Activated B cell treated with CpG ODN at 0.5 μM for 24 hours (primary cell): Measurements from ENCODE around the gene HK1. TPM values are rescaled to one million over a fixed set of nuclear protein-coding genes. Genes with fewer than 3 reads are reported as not detected.

ENCODE experiments used
- ATAC-seq: fragments of 200-7000 bp; cut with Tn5 transposase; one replicate; pipeline ENCODE4 v1.10.0; 2021; ENCODE audit warnings: low read depth, mild to moderate bottlenecking, moderate library complexity
- CTCF ChIA-PET: fragments of 350-600 bp; sonication (Branson Sonifier 250); formaldehyde crosslinking; loops from one replicate; lab custom pipeline; 2021; ENCODE audit warnings: antibody characterized with exemption; lab: Charles Lee
- POLR2A ChIA-PET: fragments of 350-600 bp; sonication (Branson Sonifier 250); formaldehyde crosslinking; loops from one replicate; lab custom pipeline; 2021; ENCODE audit warnings: antibody characterized with exemption; lab: Charles Lee
- DNase-seq: peaks from one replicate; pipeline ENCODE4 v3.0.0; 2022
- H3K27ac Mint-ChIP-seq: one replicate; pipeline ENCODE4 v1.8.0; 2020; ENCODE audit warnings: mixed read lengths
- H3K27me3 Mint-ChIP-seq: one replicate; pipeline ENCODE4 v1.8.0; 2021; ENCODE audit warnings: mixed read lengths
- H3K36me3 Mint-ChIP-seq: one replicate; pipeline ENCODE4 v1.8.0; 2021; ENCODE audit warnings: low read depth, mixed read lengths
- H3K4me1 Mint-ChIP-seq: one replicate; pipeline ENCODE4 v1.8.0; 2021; ENCODE audit warnings: mixed read lengths
- H3K4me3 Mint-ChIP-seq: one replicate; pipeline ENCODE4 v1.8.0; 2020; ENCODE audit warnings: mild to moderate bottlenecking, mixed read lengths
- H3K9me3 Mint-ChIP-seq: one replicate; pipeline ENCODE4 v1.8.0; 2020; ENCODE audit warnings: mixed read lengths
- intact Hi-C: fragments of 100-400 bp; cut with micrococcal nuclease; formaldehyde crosslinking; loops from one replicate; pipeline ENCODE4 v1.15.1; 2024
- total RNA-seq: library from RNA; stranded (reverse); gene quantifications from 2 replicates; pipeline ENCODE4 v1.2.3, GENCODE V29; 2022
- TF ChIP-seq, protein P1 (sequence below): fragments of 200-600 bp; IDR thresholded peaks from one replicate; pipeline ENCODE4 v1.8.0; 2022; ENCODE audit warnings: antibody characterized with exemption, mild to moderate bottlenecking

HK1 gene
- total RNA-seq, 1 donor from 2014 or later: 47.2 TPM

DNA sequence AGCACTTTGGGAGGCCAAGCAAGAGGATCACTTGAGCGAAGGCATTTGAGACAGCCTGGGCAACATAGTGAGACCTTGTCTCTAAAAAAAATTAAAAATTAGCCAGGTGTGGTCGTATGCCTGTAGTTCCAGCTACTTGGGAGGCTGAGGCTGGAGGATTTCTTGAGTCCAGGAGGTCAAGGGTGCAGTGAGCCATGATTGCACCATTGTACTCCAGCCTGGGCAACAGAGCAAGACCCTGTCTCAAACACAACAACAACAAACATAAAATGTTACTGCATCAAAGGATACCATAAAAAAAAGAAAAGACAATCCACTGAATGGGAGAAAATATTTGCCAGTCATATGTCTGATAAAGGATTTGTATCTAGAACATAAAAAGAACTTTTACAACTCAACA is 77.9 kb downstream of the HK1 start:
- ChIA-PET POLR2A (no interaction called here), CTCF (no interaction called here)
- intact Hi-C loops: no loop called here
- TF ChIP-seq, protein P1, sequence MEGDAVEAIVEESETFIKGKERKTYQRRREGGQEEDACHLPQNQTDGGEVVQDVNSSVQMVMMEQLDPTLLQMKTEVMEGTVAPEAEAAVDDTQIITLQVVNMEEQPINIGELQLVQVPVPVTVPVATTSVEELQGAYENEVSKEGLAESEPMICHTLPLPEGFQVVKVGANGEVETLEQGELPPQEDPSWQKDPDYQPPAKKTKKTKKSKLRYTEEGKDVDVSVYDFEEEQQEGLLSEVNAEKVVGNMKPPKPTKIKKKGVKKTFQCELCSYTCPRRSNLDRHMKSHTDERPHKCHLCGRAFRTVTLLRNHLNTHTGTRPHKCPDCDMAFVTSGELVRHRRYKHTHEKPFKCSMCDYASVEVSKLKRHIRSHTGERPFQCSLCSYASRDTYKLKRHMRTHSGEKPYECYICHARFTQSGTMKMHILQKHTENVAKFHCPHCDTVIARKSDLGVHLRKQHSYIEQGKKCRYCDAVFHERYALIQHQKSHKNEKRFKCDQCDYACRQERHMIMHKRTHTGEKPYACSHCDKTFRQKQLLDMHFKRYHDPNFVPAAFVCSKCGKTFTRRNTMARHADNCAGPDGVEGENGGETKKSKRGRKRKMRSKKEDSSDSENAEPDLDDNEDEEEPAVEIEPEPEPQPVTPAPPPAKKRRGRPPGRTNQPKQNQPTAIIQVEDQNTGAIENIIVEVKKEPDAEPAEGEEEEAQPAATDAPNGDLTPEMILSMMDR: no peak
- Mint-ChIP-seq H3K4me1 (peaks cover 14% of the 10 kb centered on the region), H3K9me3 (no peaks in the 10 kb centered on the region), H3K27ac (no peak overlapping the region), H3K36me3 (peaks cover 16% of the 10 kb centered on the region), H3K4me3 (no peak overlapping the region), H3K27me3 (no peaks in the 10 kb centered on the region)
- DNase-seq (no peak), ATAC-seq (no peak)

DNA sequence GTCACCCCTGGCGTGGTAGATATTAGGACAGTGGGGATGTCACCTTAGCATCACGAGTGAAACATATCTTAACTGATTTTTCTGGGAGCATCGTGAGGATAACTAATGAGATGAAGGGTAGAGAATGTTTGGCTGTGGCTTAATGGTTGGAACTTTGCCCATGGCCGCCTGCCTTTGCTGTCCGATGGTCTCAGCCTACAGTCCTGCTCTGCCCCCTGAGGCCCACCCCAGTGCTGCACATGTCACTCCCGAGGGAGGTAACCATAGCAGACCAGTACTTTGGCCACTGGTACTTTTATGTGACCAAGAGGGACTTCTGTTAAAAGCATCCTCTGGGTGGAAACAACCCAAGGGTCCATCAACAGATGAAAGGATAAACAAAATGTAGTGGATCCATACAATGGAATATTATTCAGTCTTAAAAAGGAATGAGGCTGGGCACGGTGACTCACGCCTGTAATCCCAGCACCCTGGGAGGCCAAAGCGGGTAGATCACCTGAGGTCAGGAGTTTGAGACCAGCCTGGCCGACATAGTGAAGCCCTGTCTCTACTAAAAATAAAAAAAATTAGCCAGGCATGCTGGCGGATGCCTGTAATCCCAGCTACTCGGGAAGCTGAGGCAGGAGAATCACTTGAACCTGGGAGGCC is 80.0 kb downstream of the HK1 start:
- ATAC-seq (no peak), DNase-seq (no peak)
- H3K4me1 Mint-ChIP-seq: peaks cover 14% of the 10 kb centered on the region
- intact Hi-C loops: no loop called here
- POLR2A ChIA-PET: no interaction called here
- CTCF ChIA-PET: no interaction called here
- TF ChIP-seq, protein P1: no peak
- no peak overlapping the region for H3K27ac Mint-ChIP-seq
- H3K36me3 Mint-ChIP-seq: peaks cover 28% of the 10 kb centered on the region
- H3K27me3 Mint-ChIP-seq: no peaks in the 10 kb centered on the region
- no peak overlapping the region for H3K4me3 Mint-ChIP-seq
- H3K9me3 Mint-ChIP-seq: no peaks in the 10 kb centered on the region

DNA sequence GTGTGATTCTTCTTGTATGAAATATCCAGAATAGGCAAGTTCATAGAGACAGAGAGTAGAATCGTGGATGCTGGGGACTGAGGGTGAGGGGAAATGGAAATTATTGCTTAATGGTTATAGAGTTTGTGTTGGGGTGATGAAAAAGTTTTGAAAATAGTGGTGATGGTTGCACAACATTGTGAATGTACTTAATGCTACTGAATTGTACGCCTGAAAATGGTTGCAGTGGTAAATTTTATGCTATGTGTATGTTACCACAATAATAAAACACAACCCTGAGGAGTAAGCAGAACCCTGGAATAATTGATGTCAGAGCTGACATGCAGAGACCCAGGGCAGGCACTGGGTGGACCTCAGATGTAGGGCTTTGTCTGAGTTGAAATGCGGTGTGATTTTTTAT is 80.9 kb downstream of the HK1 start:
- Mint-ChIP-seq H3K4me1 (peaks cover 14% of the 10 kb centered on the region), H3K36me3 (peaks cover 32% of the 10 kb centered on the region), H3K27ac (no peak overlapping the region), H3K9me3 (no peaks in the 10 kb centered on the region), H3K27me3 (no peaks in the 10 kb centered on the region), H3K4me3 (no peak overlapping the region)
- ATAC-seq (no peak), DNase-seq (no peak)
- ChIA-PET CTCF (interaction anchor here (0.9 kb wide), 1 partner anchor 34 kb away, joined by 3 read pairs; no protein-coding TSS in a partner anchor), POLR2A (no interaction called here)
- intact Hi-C loops: no loop called here
- TF ChIP-seq, protein P1: no peak

DNA sequence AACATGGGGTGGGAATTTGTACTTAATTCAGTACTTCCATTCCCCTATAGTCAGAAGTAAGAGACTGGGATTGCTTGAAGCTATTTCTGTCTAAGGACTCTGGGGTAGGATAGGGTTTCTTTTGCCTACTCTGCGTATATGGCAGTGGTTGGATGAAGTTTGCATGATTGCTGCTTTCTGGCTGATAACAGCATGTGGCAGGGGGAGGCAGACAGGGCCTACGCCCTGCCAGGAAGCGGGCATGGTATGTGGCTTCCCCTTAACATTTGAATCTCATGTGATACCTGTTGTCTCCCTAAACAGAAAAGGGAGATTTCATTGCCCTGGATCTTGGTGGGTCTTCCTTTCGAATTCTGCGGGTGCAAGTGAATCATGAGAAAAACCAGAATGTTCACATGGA is 81.3 kb downstream of the HK1 start:
- no peak for ATAC-seq
- no peak overlapping the region for H3K27ac Mint-ChIP-seq
- peaks cover 14% of the 10 kb centered on the region for H3K4me1 Mint-ChIP-seq
- ChIA-PET POLR2A (no interaction called here), CTCF (interaction anchor here (0.9 kb wide), 1 partner anchor 33 kb away, joined by 3 read pairs; no protein-coding TSS in a partner anchor)
- TF ChIP-seq, protein P1: no peak
- DNase-seq: no peak
- peaks cover 35% of the 10 kb centered on the region for H3K36me3 Mint-ChIP-seq
- H3K4me3 Mint-ChIP-seq: no peak overlapping the region
- intact Hi-C loops: no loop called here
- H3K27me3 Mint-ChIP-seq: no peaks in the 10 kb centered on the region
- H3K9me3 Mint-ChIP-seq: no peaks in the 10 kb centered on the region

DNA sequence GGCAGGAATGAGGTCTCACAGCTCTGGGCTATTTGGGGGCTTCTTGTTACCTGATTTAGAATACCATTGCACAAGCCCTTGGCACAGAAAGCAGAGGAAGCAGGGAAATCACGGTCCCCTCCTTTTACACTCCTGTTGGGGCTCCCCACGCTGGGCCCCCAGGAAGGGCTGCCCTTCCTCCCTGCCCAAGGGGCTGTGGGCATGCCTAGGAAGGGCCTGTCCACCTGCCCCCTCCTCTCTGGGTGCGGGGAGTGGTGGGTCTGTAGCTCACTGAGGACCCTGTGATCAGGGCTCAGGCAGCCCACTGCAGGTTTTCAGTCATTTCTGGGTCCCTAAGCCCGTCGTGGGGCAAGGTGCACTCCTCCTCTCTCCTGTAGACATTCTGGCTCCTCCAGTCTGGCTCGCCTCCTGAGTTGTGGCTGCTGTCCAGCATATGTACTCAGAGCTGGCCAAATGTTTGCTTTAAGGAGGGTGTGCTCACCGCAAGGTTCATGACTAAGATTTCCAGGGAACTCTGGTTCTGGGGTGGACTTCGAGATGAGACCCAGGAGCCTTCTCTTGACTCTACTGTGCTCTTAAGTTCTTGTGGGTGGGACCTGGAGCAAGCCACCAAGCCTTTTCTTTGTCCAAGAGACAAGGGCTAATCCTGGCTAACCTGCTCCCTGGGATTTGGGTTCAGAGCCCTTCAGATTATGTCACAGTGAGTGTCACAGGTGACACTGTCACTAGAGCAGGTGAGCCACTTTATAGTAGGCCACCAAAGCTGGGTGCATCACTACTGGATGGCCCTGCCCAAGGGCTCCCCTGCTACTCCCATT is 82.4 kb downstream of the HK1 start:
- Mint-ChIP-seq H3K4me1 (peaks cover 14% of the 10 kb centered on the region), H3K27me3 (no peaks in the 10 kb centered on the region), H3K36me3 (peaks cover 45% of the 10 kb centered on the region), H3K27ac (no peak overlapping the region), H3K9me3 (no peaks in the 10 kb centered on the region), H3K4me3 (no peak overlapping the region)
- TF ChIP-seq, protein P1: no peak
- ATAC-seq: no peak
- CTCF ChIA-PET: no interaction called here
- no peak for DNase-seq
- intact Hi-C loops: no loop called here
- POLR2A ChIA-PET: no interaction called here
